WTC11 (cell line): ENCODE results near the gene TIMELESS. TPM values are rescaled to one million over a fixed set of nuclear protein-coding genes. Genes with fewer than 3 reads are reported as not detected.
A peak's percentile ranks its signal among the peaks of the same experiment; 100 is the strongest.

Source experiments
- ATAC-seq: fragments of 200-7000 bp; cut with Tn5 transposase; 2 replicates; pipeline ENCODE4 v1.10.0; 2021; ENCODE audit warnings: mild to moderate bottlenecking, moderate library complexity
- CTCF ChIA-PET: fragments of 300-600 bp; sonication (Branson Sonifier 250); formaldehyde crosslinking; loops from one replicate; lab custom pipeline; 2021; ENCODE audit warnings: antibody characterized with exemption; lab: Charles Lee
- POLR2A ChIA-PET: fragments of 350-600 bp; sonication (Branson Sonifier 250); formaldehyde crosslinking; loops from one replicate; lab custom pipeline; 2021; ENCODE audit warnings: antibody characterized with exemption; lab: Charles Lee
- DNase-seq: peaks from one replicate; pipeline ENCODE4 v3.0.0; 2021; ENCODE audit warnings: low spot score
- H3K27ac Mint-ChIP-seq: 2 replicates; pipeline ENCODE4 v1.8.0; 2021; ENCODE audit warnings: mixed read lengths
- H3K27me3 Mint-ChIP-seq: 2 replicates; pipeline ENCODE4 v1.8.0; 2021; ENCODE audit warnings: low read depth, mild to moderate bottlenecking, moderate library complexity, mixed read lengths
- H3K36me3 Mint-ChIP-seq: 2 replicates; pipeline ENCODE4 v1.8.0; 2021; ENCODE audit warnings: mixed read lengths
- H3K4me1 Mint-ChIP-seq: 2 replicates; pipeline ENCODE4 v1.8.0; 2022; ENCODE audit warnings: mixed read lengths
- H3K4me3 Mint-ChIP-seq: 2 replicates; pipeline ENCODE4 v1.8.0; 2021; ENCODE audit warnings: mild to moderate bottlenecking, moderate library complexity, mixed read lengths
- H3K9me3 Mint-ChIP-seq: 2 replicates; pipeline ENCODE4 v1.8.0; 2021; ENCODE audit warnings: mixed read lengths
- CREB1 ChIP-seq: sonication (generic); formaldehyde crosslinking; IDR thresholded peaks from 2 replicates; pipeline ENCODE4 v1.8.0; 2023; ENCODE audit warnings: mild to moderate bottlenecking, missing genetic modification reagents
- GABPB1 ChIP-seq: sonication (generic); formaldehyde crosslinking; IDR thresholded peaks from 2 replicates; pipeline ENCODE4 v1.8.1; 2023; ENCODE audit warnings: mild to moderate bottlenecking, missing genetic modification reagents
- GTF2I ChIP-seq: fragments of 250-450 bp; sonication (Bioruptor Pico); conservative IDR thresholded peaks from 2 replicates; pipeline ENCODE4 v1.4.0; 2021; ENCODE audit warnings: mild to moderate bottlenecking
- NFATC4 ChIP-seq: fragments of 250-450 bp; sonication (Bioruptor Pico); IDR thresholded peaks from 2 replicates; pipeline ENCODE4 v1.9.0; 2021; ENCODE audit warnings: mild to moderate bottlenecking
- NR2C2 ChIP-seq: sonication (generic); formaldehyde crosslinking; IDR thresholded peaks from 2 replicates; pipeline ENCODE4 v1.8.0; 2022; ENCODE audit warnings: mild to moderate bottlenecking, missing genetic modification reagents
- SOX15 ChIP-seq: fragments of 250-450 bp; sonication (Bioruptor Pico); IDR thresholded peaks from 2 replicates; pipeline ENCODE4 v1.9.0; 2021; ENCODE audit warnings: mild to moderate bottlenecking
- SP1 ChIP-seq: sonication (generic); formaldehyde crosslinking; conservative IDR thresholded peaks from 2 replicates; pipeline ENCODE4 v1.8.1; 2022; ENCODE audit warnings: missing genetic modification reagents
- TCF7 ChIP-seq: sonication (generic); formaldehyde crosslinking; IDR thresholded peaks from 2 replicates; pipeline ENCODE4 v1.8.0; 2022; ENCODE audit warnings: mild to moderate bottlenecking, low read depth, missing genetic modification reagents, moderate library complexity
- ZNF121 ChIP-seq: sonication (generic); formaldehyde crosslinking; IDR thresholded peaks from 2 replicates; pipeline ENCODE4 v1.8.0; 2023; ENCODE audit warnings: missing genetic modification reagents
- ZNF232 ChIP-seq: sonication (generic); formaldehyde crosslinking; IDR thresholded peaks from 2 replicates; pipeline ENCODE4 v1.8.0; 2022; ENCODE audit warnings: mild to moderate bottlenecking, missing genetic modification reagents
- ZNF671 ChIP-seq: fragments of 250-450 bp; sonication (Bioruptor Pico); IDR thresholded peaks from 2 replicates; pipeline ENCODE4 v1.8.0; 2021; ENCODE audit warnings: mild to moderate bottlenecking
- total RNA-seq: library from RNA; stranded (reverse); gene quantifications from 3 replicates; pipeline ENCODE4 v1.2.3, GENCODE V29; 2021
- TF ChIP-seq, protein P1 (sequence below): fragments of 250-450 bp; sonication (Bioruptor Pico); IDR thresholded peaks from 2 replicates; pipeline ENCODE4 v1.9.0; 2021; ENCODE audit warnings: mild to moderate bottlenecking, borderline replicate concordance
- TF ChIP-seq, protein P2 (sequence below): sonication (generic); formaldehyde crosslinking; IDR thresholded peaks from 2 replicates; pipeline ENCODE4 v1.8.0; 2022; ENCODE audit warnings: mild to moderate bottlenecking, missing genetic modification reagents
- TF ChIP-seq, protein P3 (sequence below): sonication (generic); formaldehyde crosslinking; conservative IDR thresholded peaks from 2 replicates; pipeline ENCODE4 v1.8.1; 2022; ENCODE audit warnings: mild to moderate bottlenecking, missing genetic modification reagents
- TF ChIP-seq, protein P4 (sequence below): sonication (generic); formaldehyde crosslinking; IDR thresholded peaks from 2 replicates; pipeline ENCODE4 v1.8.1; 2022; ENCODE audit warnings: mild to moderate bottlenecking, missing genetic modification reagents, moderate library complexity, borderline replicate concordance
- TF ChIP-seq, protein P5 (sequence below): sonication (generic); formaldehyde crosslinking; IDR thresholded peaks from 2 replicates; pipeline ENCODE4 v1.8.1; 2023; ENCODE audit warnings: mild to moderate bottlenecking, missing genetic modification reagents, borderline replicate concordance
- TF ChIP-seq, protein P6 (sequence below): sonication (generic); formaldehyde crosslinking; IDR thresholded peaks from 2 replicates; pipeline ENCODE4 v1.8.0; 2022; ENCODE audit warnings: mild to moderate bottlenecking, missing genetic modification reagents
- TF ChIP-seq, protein P7 (sequence below): fragments of 250-450 bp; sonication (Bioruptor Pico); IDR thresholded peaks from 2 replicates; pipeline ENCODE4 v1.9.0; 2021; ENCODE audit warnings: mild to moderate bottlenecking

Gene TIMELESS
- total RNA-seq, 1 experiment from 2014 or later: 60.9 TPM

DNA sequence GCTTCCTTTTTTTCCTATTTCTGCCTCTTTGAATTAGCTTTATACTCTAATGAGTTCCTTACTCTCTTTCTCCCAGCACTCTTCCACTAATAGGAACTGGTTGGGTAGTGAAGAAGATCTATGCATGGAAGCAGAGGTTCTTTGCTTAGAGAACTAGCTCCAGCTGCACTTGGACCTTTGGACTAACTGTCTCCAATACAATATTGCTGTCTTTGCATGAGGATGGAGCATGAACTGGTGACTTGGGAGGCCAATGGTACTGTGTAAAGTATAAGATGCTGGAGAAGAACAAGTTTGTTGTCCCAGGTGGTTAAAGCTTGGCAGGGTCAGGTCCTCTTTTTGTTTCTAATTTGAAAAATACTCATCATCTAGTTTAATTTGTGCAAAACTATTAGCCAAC lies 41.1 kb upstream of the TIMELESS start (continued):
- TF ChIP-seq, protein P1, sequence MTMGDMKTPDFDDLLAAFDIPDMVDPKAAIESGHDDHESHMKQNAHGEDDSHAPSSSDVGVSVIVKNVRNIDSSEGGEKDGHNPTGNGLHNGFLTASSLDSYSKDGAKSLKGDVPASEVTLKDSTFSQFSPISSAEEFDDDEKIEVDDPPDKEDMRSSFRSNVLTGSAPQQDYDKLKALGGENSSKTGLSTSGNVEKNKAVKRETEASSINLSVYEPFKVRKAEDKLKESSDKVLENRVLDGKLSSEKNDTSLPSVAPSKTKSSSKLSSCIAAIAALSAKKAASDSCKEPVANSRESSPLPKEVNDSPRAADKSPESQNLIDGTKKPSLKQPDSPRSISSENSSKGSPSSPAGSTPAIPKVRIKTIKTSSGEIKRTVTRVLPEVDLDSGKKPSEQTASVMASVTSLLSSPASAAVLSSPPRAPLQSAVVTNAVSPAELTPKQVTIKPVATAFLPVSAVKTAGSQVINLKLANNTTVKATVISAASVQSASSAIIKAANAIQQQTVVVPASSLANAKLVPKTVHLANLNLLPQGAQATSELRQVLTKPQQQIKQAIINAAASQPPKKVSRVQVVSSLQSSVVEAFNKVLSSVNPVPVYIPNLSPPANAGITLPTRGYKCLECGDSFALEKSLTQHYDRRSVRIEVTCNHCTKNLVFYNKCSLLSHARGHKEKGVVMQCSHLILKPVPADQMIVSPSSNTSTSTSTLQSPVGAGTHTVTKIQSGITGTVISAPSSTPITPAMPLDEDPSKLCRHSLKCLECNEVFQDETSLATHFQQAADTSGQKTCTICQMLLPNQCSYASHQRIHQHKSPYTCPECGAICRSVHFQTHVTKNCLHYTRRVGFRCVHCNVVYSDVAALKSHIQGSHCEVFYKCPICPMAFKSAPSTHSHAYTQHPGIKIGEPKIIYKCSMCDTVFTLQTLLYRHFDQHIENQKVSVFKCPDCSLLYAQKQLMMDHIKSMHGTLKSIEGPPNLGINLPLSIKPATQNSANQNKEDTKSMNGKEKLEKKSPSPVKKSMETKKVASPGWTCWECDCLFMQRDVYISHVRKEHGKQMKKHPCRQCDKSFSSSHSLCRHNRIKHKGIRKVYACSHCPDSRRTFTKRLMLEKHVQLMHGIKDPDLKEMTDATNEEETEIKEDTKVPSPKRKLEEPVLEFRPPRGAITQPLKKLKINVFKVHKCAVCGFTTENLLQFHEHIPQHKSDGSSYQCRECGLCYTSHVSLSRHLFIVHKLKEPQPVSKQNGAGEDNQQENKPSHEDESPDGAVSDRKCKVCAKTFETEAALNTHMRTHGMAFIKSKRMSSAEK (CRISPR knock-in tag): no peak
- TF ChIP-seq, protein P2, sequence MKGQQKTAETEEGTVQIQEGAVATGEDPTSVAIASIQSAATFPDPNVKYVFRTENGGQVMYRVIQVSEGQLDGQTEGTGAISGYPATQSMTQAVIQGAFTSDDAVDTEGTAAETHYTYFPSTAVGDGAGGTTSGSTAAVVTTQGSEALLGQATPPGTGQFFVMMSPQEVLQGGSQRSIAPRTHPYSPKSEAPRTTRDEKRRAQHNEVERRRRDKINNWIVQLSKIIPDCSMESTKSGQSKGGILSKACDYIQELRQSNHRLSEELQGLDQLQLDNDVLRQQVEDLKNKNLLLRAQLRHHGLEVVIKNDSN (CRISPR knock-in tag): no peak
- TF ChIP-seq NR2C2 (CRISPR knock-in tag) (no peak), ZNF121 (CRISPR knock-in tag) (no peak), GTF2I (no peak), TCF7 (CRISPR knock-in tag) (no peak), ZNF671 (CRISPR knock-in tag) (no peak), GABPB1 (CRISPR knock-in tag) (no peak)
- TF ChIP-seq, protein P3, sequence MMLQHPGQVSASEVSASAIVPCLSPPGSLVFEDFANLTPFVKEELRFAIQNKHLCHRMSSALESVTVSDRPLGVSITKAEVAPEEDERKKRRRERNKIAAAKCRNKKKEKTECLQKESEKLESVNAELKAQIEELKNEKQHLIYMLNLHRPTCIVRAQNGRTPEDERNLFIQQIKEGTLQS (CRISPR knock-in tag): no peak
- TF ChIP-seq, protein P4, sequence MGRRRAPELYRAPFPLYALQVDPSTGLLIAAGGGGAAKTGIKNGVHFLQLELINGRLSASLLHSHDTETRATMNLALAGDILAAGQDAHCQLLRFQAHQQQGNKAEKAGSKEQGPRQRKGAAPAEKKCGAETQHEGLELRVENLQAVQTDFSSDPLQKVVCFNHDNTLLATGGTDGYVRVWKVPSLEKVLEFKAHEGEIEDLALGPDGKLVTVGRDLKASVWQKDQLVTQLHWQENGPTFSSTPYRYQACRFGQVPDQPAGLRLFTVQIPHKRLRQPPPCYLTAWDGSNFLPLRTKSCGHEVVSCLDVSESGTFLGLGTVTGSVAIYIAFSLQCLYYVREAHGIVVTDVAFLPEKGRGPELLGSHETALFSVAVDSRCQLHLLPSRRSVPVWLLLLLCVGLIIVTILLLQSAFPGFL (CRISPR knock-in tag): no peak

DNA sequence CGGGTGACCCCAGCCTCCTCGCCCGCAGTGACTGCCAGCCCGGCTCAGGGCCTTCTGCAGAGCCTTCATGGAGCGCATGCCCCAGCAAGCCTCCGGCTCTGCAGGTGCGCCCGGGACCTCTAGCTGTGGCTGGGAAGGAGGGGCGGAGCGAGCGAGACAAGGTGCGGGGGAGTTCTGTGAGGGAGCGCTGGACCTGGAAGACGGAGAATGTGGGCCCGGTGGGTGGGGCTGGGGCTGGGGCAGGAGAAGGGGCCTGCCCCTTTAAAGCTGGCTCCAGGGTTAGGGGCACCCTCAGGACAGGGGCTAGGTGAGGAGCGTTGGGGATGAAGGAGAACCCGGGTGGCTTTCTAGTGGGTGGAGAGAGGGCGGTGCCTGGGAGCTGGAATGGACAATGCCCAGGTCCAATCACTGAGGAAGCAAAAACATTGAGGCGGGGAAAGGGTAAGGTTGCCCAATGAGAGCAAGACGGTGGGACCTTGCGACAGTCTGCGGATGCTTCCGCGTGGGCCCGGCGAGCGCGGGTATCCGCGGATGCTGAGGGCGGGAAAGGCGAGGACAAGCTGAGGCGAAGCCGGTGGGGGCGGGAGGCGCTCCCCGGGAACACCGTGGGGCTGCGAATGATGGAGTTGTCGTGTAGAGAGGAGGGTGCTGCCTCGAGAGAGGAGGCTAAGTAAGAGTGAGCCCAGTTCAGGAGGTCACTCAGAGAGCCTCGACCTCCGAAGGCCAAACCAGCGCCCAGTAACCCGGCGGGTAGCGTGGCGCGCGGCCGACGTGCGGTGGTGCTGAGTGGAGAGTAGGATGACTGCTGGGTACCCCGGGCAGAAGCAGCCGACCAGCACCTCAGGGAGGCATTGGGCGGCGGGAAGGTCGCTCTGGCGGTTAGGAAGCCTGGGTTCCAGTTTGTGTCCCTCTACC lies 39.1 kb upstream of the TIMELESS start, which contains the start of gene GLS2:
Gene GLS2 (minus strand): TSS at position 121 of the 915 bp plus-strand sequence. CDS start 43 bp downstream, at position 78.
- Mint-ChIP-seq H3K4me3 (peak within 1 kb of the TSS; percentile 94), H3K4me1 (peaks cover 16% of the 10 kb centered on the region), H3K27me3 (peaks cover 69% of the 10 kb centered on the region), H3K27ac (no peak within 1 kb of the TSS), H3K36me3 (peaks cover 3% of the 10 kb centered on the region), H3K9me3 (peaks cover 14% of the 10 kb centered on the region)
- ChIA-PET CTCF (interaction anchor here (0.8 to 1.8 kb wide), 9 partner anchors 8 to 230 kb away, joined by 3 to 8 read pairs (median 4); partner anchors contain the start of genes ANKRD52, COQ10A, RBMS2 and TIMELESS), POLR2A (interaction anchor here (0.5 to 1.1 kb wide), 4 partner anchors 50 to 237 kb away, joined by 3 to 4 read pairs (median 4); partner anchors contain the start of gene IL23A)
- peak; percentile 90 for ATAC-seq
- DNase-seq: peak; percentile 85
- TF ChIP-seq, protein P5, sequence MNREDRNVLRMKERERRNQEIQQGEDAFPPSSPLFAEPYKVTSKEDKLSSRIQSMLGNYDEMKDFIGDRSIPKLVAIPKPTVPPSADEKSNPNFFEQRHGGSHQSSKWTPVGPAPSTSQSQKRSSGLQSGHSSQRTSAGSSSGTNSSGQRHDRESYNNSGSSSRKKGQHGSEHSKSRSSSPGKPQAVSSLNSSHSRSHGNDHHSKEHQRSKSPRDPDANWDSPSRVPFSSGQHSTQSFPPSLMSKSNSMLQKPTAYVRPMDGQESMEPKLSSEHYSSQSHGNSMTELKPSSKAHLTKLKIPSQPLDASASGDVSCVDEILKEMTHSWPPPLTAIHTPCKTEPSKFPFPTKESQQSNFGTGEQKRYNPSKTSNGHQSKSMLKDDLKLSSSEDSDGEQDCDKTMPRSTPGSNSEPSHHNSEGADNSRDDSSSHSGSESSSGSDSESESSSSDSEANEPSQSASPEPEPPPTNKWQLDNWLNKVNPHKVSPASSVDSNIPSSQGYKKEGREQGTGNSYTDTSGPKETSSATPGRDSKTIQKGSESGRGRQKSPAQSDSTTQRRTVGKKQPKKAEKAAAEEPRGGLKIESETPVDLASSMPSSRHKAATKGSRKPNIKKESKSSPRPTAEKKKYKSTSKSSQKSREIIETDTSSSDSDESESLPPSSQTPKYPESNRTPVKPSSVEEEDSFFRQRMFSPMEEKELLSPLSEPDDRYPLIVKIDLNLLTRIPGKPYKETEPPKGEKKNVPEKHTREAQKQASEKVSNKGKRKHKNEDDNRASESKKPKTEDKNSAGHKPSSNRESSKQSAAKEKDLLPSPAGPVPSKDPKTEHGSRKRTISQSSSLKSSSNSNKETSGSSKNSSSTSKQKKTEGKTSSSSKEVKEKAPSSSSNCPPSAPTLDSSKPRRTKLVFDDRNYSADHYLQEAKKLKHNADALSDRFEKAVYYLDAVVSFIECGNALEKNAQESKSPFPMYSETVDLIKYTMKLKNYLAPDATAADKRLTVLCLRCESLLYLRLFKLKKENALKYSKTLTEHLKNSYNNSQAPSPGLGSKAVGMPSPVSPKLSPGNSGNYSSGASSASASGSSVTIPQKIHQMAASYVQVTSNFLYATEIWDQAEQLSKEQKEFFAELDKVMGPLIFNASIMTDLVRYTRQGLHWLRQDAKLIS (CRISPR knock-in tag): peak; percentile 92; the same call in 1 of the 2 replicates
- peak; percentile 86 for TF ChIP-seq SP1
- TF ChIP-seq, protein P6, sequence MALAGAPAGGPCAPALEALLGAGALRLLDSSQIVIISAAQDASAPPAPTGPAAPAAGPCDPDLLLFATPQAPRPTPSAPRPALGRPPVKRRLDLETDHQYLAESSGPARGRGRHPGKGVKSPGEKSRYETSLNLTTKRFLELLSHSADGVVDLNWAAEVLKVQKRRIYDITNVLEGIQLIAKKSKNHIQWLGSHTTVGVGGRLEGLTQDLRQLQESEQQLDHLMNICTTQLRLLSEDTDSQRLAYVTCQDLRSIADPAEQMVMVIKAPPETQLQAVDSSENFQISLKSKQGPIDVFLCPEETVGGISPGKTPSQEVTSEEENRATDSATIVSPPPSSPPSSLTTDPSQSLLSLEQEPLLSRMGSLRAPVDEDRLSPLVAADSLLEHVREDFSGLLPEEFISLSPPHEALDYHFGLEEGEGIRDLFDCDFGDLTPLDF (CRISPR knock-in tag): peak; percentile 96
- TF ChIP-seq, protein P7, sequence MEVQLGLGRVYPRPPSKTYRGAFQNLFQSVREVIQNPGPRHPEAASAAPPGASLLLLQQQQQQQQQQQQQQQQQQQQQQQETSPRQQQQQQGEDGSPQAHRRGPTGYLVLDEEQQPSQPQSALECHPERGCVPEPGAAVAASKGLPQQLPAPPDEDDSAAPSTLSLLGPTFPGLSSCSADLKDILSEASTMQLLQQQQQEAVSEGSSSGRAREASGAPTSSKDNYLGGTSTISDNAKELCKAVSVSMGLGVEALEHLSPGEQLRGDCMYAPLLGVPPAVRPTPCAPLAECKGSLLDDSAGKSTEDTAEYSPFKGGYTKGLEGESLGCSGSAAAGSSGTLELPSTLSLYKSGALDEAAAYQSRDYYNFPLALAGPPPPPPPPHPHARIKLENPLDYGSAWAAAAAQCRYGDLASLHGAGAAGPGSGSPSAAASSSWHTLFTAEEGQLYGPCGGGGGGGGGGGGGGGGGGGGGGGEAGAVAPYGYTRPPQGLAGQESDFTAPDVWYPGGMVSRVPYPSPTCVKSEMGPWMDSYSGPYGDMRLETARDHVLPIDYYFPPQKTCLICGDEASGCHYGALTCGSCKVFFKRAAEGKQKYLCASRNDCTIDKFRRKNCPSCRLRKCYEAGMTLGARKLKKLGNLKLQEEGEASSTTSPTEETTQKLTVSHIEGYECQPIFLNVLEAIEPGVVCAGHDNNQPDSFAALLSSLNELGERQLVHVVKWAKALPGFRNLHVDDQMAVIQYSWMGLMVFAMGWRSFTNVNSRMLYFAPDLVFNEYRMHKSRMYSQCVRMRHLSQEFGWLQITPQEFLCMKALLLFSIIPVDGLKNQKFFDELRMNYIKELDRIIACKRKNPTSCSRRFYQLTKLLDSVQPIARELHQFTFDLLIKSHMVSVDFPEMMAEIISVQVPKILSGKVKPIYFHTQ (CRISPR knock-in tag): no peak
- TF ChIP-seq, protein P4 (CRISPR knock-in tag): peak; percentile 86; the same call in 1 of the 2 replicates
- TF ChIP-seq ZNF232 (CRISPR knock-in tag): peak; percentile 98
- no peak for TF ChIP-seq NFATC4 (CRISPR knock-in tag)
- TF ChIP-seq CREB1 (CRISPR knock-in tag): peak; percentile 98
- no peak for TF ChIP-seq SOX15 (CRISPR knock-in tag)
